ENCODE measurements around the gene L3HYPDH. TPM values are rescaled to one million over a fixed set of nuclear protein-coding genes. Genes with fewer than 3 reads are reported as not detected.

L3HYPDH gene
- polyA plus RNA-seq, 1 donor from 2014 or later, result 14.9 TPM

DNA sequence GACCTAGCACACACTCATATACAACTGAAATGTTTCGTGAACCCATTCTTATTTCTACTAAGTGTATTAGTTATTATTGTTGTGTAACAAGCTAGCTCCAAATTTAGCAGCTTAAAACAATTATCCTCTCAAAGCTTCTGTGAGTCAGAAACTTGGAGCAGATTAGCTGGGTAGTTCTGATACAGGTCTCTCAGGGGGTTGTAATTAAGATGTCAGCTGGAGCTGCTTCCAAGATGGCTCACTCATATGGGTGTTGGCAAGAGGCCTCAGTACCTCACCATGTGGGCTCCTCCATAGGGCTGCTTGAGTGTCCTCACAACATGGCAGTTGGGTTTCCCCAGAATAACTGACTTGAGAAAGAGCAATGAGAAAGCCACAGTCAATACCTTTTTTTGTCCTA, 28.8 kb downstream of the L3HYPDH start:
- no peak overlapping the region for H3K4me3 ChIP-seq (ENCODE audit: low read length)
- H3K27ac ChIP-seq (ENCODE audit: low read length), result no peak overlapping the region
- no peaks in the 10 kb centered on the region for H3K27me3 ChIP-seq (ENCODE audit: insufficient read depth, low read depth, low read length)
- H3K4me2 ChIP-seq (ENCODE audit: low read length), result no peak overlapping the region
- no peaks in the 10 kb centered on the region for H3K9me2 ChIP-seq (ENCODE audit: insufficient read depth, low read length)
- no peak overlapping the region for H3K9ac ChIP-seq (ENCODE audit: low read length)
- H3K79me2 ChIP-seq (replicated peaks; ENCODE audit: insufficient read depth, low read length), result no peaks in the 10 kb centered on the region
- no peaks in the 10 kb centered on the region for H3K36me3 ChIP-seq (ENCODE audit: insufficient read depth, low read length)
- no peaks in the 10 kb centered on the region for H4K20me1 ChIP-seq (ENCODE audit: insufficient read depth)
- TF ChIP-seq EZH2 (IDR thresholded peaks at IDR 0.05; ENCODE audit: borderline replicate concordance, insufficient read depth, low read length, poor library complexity, severe bottlenecking), result no peak
- TF ChIP-seq, protein P1, sequence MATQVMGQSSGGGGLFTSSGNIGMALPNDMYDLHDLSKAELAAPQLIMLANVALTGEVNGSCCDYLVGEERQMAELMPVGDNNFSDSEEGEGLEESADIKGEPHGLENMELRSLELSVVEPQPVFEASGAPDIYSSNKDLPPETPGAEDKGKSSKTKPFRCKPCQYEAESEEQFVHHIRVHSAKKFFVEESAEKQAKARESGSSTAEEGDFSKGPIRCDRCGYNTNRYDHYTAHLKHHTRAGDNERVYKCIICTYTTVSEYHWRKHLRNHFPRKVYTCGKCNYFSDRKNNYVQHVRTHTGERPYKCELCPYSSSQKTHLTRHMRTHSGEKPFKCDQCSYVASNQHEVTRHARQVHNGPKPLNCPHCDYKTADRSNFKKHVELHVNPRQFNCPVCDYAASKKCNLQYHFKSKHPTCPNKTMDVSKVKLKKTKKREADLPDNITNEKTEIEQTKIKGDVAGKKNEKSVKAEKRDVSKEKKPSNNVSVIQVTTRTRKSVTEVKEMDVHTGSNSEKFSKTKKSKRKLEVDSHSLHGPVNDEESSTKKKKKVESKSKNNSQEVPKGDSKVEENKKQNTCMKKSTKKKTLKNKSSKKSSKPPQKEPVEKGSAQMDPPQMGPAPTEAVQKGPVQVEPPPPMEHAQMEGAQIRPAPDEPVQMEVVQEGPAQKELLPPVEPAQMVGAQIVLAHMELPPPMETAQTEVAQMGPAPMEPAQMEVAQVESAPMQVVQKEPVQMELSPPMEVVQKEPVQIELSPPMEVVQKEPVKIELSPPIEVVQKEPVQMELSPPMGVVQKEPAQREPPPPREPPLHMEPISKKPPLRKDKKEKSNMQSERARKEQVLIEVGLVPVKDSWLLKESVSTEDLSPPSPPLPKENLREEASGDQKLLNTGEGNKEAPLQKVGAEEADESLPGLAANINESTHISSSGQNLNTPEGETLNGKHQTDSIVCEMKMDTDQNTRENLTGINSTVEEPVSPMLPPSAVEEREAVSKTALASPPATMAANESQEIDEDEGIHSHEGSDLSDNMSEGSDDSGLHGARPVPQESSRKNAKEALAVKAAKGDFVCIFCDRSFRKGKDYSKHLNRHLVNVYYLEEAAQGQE (IDR thresholded peaks at IDR 0.05; ENCODE audit: borderline replicate concordance), result no peak
- no peak for TF ChIP-seq TAF1 (IDR thresholded peaks at IDR 0.05; ENCODE audit: low read depth)
- TF ChIP-seq RAD21 (conservative IDR thresholded peaks at IDR 0.05), result no peak
- no peak for TF ChIP-seq MXI1 (conservative IDR thresholded peaks at IDR 0.05; ENCODE audit: poor library complexity, severe bottlenecking)
- no peak for TF ChIP-seq EP300 (conservative IDR thresholded peaks at IDR 0.05; ENCODE audit: poor library complexity, severe bottlenecking)
- TF ChIP-seq SMC3 (conservative IDR thresholded peaks at IDR 0.05; ENCODE audit: poor library complexity), result no peak
- no peak for TF ChIP-seq POLR2AphosphoS5 (IDR thresholded peaks at IDR 0.05)
- TF ChIP-seq, protein P2, sequence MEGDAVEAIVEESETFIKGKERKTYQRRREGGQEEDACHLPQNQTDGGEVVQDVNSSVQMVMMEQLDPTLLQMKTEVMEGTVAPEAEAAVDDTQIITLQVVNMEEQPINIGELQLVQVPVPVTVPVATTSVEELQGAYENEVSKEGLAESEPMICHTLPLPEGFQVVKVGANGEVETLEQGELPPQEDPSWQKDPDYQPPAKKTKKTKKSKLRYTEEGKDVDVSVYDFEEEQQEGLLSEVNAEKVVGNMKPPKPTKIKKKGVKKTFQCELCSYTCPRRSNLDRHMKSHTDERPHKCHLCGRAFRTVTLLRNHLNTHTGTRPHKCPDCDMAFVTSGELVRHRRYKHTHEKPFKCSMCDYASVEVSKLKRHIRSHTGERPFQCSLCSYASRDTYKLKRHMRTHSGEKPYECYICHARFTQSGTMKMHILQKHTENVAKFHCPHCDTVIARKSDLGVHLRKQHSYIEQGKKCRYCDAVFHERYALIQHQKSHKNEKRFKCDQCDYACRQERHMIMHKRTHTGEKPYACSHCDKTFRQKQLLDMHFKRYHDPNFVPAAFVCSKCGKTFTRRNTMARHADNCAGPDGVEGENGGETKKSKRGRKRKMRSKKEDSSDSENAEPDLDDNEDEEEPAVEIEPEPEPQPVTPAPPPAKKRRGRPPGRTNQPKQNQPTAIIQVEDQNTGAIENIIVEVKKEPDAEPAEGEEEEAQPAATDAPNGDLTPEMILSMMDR (IDR thresholded peaks at IDR 0.05; ENCODE audit: poor library complexity, severe bottlenecking), result no peak
- H2AFZ ChIP-seq (ENCODE audit: low read depth, low read length), result no peak overlapping the region
- H3K9me3 ChIP-seq (ENCODE audit: low read length), result no peaks in the 10 kb centered on the region
- H3F3A ChIP-seq (ENCODE audit: insufficient read depth, low read length, poor library complexity, severe bottlenecking), result no peaks in the 10 kb centered on the region

DNA sequence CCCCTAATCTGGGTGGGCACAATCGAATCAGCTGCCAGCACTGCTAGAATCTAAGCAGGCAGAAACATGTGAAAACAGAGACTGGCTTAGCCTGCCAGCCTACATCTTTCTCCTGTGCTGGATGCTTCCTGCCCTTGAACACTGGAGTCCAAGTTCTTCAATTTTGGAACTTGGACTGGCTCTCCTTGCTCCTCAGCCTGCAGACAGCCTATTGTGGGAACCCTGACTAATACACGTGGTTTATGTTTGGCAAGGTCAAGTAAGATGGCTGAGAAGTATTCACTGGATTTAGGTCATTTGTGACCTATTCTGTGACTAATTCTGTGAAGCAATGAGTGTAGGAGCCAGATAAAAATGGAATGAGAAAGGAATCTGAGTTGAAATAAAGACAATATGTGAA, 30.1 kb downstream of the L3HYPDH start:
- Histone ChIP-seq H3F3A (ENCODE audit: insufficient read depth, low read length, poor library complexity, severe bottlenecking) (no peaks in the 10 kb centered on the region), H3K79me2 (replicated peaks; ENCODE audit: insufficient read depth, low read length) (no peaks in the 10 kb centered on the region), H3K36me3 (ENCODE audit: insufficient read depth, low read length) (no peaks in the 10 kb centered on the region), H3K9me2 (ENCODE audit: insufficient read depth, low read length) (no peaks in the 10 kb centered on the region), H3K9me3 (ENCODE audit: low read length) (no peaks in the 10 kb centered on the region), H3K9ac (ENCODE audit: low read length) (no peak overlapping the region), H3K27me3 (ENCODE audit: insufficient read depth, low read depth, low read length) (no peaks in the 10 kb centered on the region), H4K20me1 (ENCODE audit: insufficient read depth) (no peaks in the 10 kb centered on the region), H3K4me2 (ENCODE audit: low read length) (no peak overlapping the region), H3K27ac (ENCODE audit: low read length) (no peak overlapping the region), H3K4me3 (ENCODE audit: low read length) (no peak overlapping the region), H2AFZ (ENCODE audit: low read depth, low read length) (no peak overlapping the region)
- TF ChIP-seq, protein P1 (IDR thresholded peaks at IDR 0.05; ENCODE audit: borderline replicate concordance), result no peak
- TF ChIP-seq MXI1 (conservative IDR thresholded peaks at IDR 0.05; ENCODE audit: poor library complexity, severe bottlenecking), result no peak
- no peak for TF ChIP-seq RAD21 (conservative IDR thresholded peaks at IDR 0.05)
- no peak for TF ChIP-seq POLR2AphosphoS5 (IDR thresholded peaks at IDR 0.05)
- no peak for TF ChIP-seq EP300 (conservative IDR thresholded peaks at IDR 0.05; ENCODE audit: poor library complexity, severe bottlenecking)
- TF ChIP-seq SMC3 (conservative IDR thresholded peaks at IDR 0.05; ENCODE audit: poor library complexity), result no peak
- no peak for TF ChIP-seq EZH2 (IDR thresholded peaks at IDR 0.05; ENCODE audit: borderline replicate concordance, insufficient read depth, low read length, poor library complexity, severe bottlenecking)
- no peak for TF ChIP-seq TAF1 (IDR thresholded peaks at IDR 0.05; ENCODE audit: low read depth)
- TF ChIP-seq, protein P2 (IDR thresholded peaks at IDR 0.05; ENCODE audit: poor library complexity, severe bottlenecking), result no peak
